ENCODE data around the gene MR1.
"Not testable (repeated sequence)": the region's sequence is repeated elsewhere in the genome, so short reads cannot be mapped to it uniquely, and the experiment has no call there.

MR1 gene

GRCh38 chr1:181028615-181029014 is 5.2 kb upstream of the MR1 start:
- no peak for DNase-seq (ENCODE audit: low spot score)

- no peak for DNase-seq (ENCODE audit: low spot score)
Observed at GRCh38 chr1:181032535-181032934, 1.2 kb upstream of the MR1 start.

- peak; percentile 32 for DNase-seq (ENCODE audit: low spot score)
Observed at GRCh38 chr1:181033128-181033798, 520 bp upstream of the MR1 start.

GRCh38 chr1:181035210-181035609 is 1.4 kb downstream of the MR1 start:
- not testable (repeated sequence) for DNase-seq (ENCODE audit: low spot score)

- DNase-seq (ENCODE audit: low spot score), result no peak
Observed at GRCh38 chr1:181036107-181036836, 2.5 kb downstream of the MR1 start.

- no peak for DNase-seq (ENCODE audit: low spot score)
Observed at GRCh38 chr1:181037386-181037785, 3.6 kb downstream of the MR1 start.

GRCh38 chr1:181038399-181038873 is 4.7 kb downstream of the MR1 start:
- peak; percentile 66 for DNase-seq (ENCODE audit: low spot score)

- no peak for DNase-seq (ENCODE audit: low spot score)
Observed at GRCh38 chr1:181040284-181040865, 6.6 kb downstream of the MR1 start.

GRCh38 chr1:181043025-181043888 is 9.5 kb downstream of the MR1 start:
- DNase-seq (ENCODE audit: low spot score), result peak; percentile 45

GRCh38 chr1:181044449-181044966 is 10.7 kb downstream of the MR1 start:
- DNase-seq (ENCODE audit: low spot score), result peak; percentile 13

GRCh38 chr1:181045946-181046345 is 12.2 kb downstream of the MR1 start:
- DNase-seq (ENCODE audit: low spot score), result not testable (repeated sequence)

- no peak for DNase-seq (ENCODE audit: low spot score)
Observed at GRCh38 chr1:181049378-181049777, 15.6 kb downstream of the MR1 start.

GRCh38 chr1:181050922-181051321 is 17.1 kb downstream of the MR1 start:
- DNase-seq (ENCODE audit: low spot score), result no peak

- no peak for DNase-seq (ENCODE audit: low spot score)
Observed at GRCh38 chr1:181056560-181056959, 22.8 kb downstream of the MR1 start.

GRCh38 chr1:181057079-181057478 is 23.3 kb downstream of the MR1 start:
- no peak for DNase-seq (ENCODE audit: low spot score)

- DNase-seq (ENCODE audit: low spot score), result no peak
Observed at GRCh38 chr1:181059435-181059834, 25.7 kb downstream of the MR1 start.

- DNase-seq (ENCODE audit: low spot score), result no peak
Observed at GRCh38 chr1:181060066-181060465, 26.3 kb downstream of the MR1 start.

GRCh38 chr1:181060947-181061346 is 27.2 kb downstream of the MR1 start:
- not testable (repeated sequence) for DNase-seq (ENCODE audit: low spot score)

GRCh38 chr1:181061487-181061886 is 27.7 kb downstream of the MR1 start:
- DNase-seq (ENCODE audit: low spot score), result no peak

GRCh38 chr1:181061891-181062835 is 28.4 kb downstream of the MR1 start:
- no peak for DNase-seq (ENCODE audit: low spot score)
